Body of pancreas (tissue), 4 donors: ENCODE data around the gene BAZ1A. TPM values are rescaled to one million over a fixed set of nuclear protein-coding genes. Genes with fewer than 3 reads are reported as not detected.
"Not testable (repeated sequence)": the region's sequence is repeated elsewhere in the genome, so short reads cannot be mapped to it uniquely, and the experiment has no call there.

Experiments used
- ATAC-seq: fragments of 150-250 bp; one replicate; pipeline ENCODE4 v1.9.1; 2016
- DNase-seq, 4 donors: peaks; one replicate each; pipeline ENCODE4 v3.0.0-alpha.2; 2019
- H3K27ac ChIP-seq, 4 donors: fragments of 200-600 bp; sonication (generic); 1 replicate in 3 of 4; 2 replicates in 1 of 4; pipeline versions ENCODE4 v1.5.1 to v1.6.1; 2016 to 2019; ENCODE audit warnings: mild to moderate bottlenecking in 1 of 4, mixed read lengths in 1 of 4, moderate library complexity in 1 of 4
- H3K27me3 ChIP-seq, 2 donors: fragments of 200-600 bp; sonication (generic); one replicate each; pipeline ENCODE4 v1.6.0; 2016; ENCODE audit warnings: mild to moderate bottlenecking in 1 of 2
- H3K36me3 ChIP-seq, 2 donors: fragments of 200-600 bp; sonication (generic); replicated peaks in 1 of 2; 2 replicates each; pipeline ENCODE4 v1.5.1; 2016; ENCODE audit warnings: low read depth in 2 of 2; ENCODE audit not compliant: insufficient read depth in 1 of 2
- H3K4me1 ChIP-seq: fragments of 200-600 bp; sonication (generic); one replicate; pipeline ENCODE4 v1.6.0; 2016
- H3K4me3 ChIP-seq, 2 donors: fragments of 200-600 bp; sonication (generic); 1 replicate in 1 of 2; 2 replicates in 1 of 2; pipeline ENCODE4 v1.5.1; 2016 to 2019
- H3K9me3 ChIP-seq, 3 donors: fragments of 200-600 bp; sonication (generic); 1 replicate in 2 of 3; 2 replicates in 1 of 3; pipeline ENCODE4 v1.5.1; 2016
- POLR2A ChIP-seq, 3 donors: fragments of 450-650 bp; IDR thresholded peaks; one replicate each; pipeline ENCODE4 v1.6.1; 2016; ENCODE audit warnings: antibody characterized with exemption in 3 of 3, mild to moderate bottlenecking in 2 of 3
- WGBS, 2 donors: methylation state at CpG; one replicate each; pipeline ENCODE4 v1.1.5; 2017; 5-methylcytosine and 5-hydroxymethylcytosine counted together
- intact Hi-C: fragments of 100-400 bp; cut with DNase I; formaldehyde crosslinking; loops from one replicate; pipeline ENCODE4 v1.15.1; 2023
- total RNA-seq, 2 donors: library from RNA; depleted of rRNA; stranded (reverse); fragments of >200 nt; gene quantifications; one replicate each; pipeline ENCODE4 v1.1.0, GENCODE V29; 2016
- TF ChIP-seq, protein P1 (sequence below), 7 experiments: fragments of 450-650 bp in 4 of 7; fragments of 200-600 bp in 3 of 7; sonication (generic) in 3 of 7; IDR thresholded peaks; one replicate each; pipeline ENCODE4 v1.5.1; 2016 to 2019; ENCODE audit warnings: antibody characterized with exemption in 7 of 7

Gene BAZ1A
- total RNA-seq, 2 donors from 2014 or later = 10.5 to 18.2 TPM

- H3K4me3 ChIP-seq = no peak overlapping the region
- DNase-seq = peak in 1 of 4 donors; percentile 13
Measured at GRCh38 chr14:34806257-34806656, 68.9 kb downstream of the BAZ1A start.

GRCh38 chr14:34804933-34805332 lies 70.2 kb downstream of the BAZ1A start:
- TF ChIP-seq, protein P1, sequence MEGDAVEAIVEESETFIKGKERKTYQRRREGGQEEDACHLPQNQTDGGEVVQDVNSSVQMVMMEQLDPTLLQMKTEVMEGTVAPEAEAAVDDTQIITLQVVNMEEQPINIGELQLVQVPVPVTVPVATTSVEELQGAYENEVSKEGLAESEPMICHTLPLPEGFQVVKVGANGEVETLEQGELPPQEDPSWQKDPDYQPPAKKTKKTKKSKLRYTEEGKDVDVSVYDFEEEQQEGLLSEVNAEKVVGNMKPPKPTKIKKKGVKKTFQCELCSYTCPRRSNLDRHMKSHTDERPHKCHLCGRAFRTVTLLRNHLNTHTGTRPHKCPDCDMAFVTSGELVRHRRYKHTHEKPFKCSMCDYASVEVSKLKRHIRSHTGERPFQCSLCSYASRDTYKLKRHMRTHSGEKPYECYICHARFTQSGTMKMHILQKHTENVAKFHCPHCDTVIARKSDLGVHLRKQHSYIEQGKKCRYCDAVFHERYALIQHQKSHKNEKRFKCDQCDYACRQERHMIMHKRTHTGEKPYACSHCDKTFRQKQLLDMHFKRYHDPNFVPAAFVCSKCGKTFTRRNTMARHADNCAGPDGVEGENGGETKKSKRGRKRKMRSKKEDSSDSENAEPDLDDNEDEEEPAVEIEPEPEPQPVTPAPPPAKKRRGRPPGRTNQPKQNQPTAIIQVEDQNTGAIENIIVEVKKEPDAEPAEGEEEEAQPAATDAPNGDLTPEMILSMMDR (IDR thresholded peaks at IDR 0.05) = no peak
- TF ChIP-seq POLR2A (IDR thresholded peaks at IDR 0.05) = no peak

More at GRCh38 chr14:34806257-34806656, 68.9 kb downstream of the BAZ1A start:
- no peak for ATAC-seq
- intact Hi-C loops = no loop called here
- Histone ChIP-seq H3K27ac (peak overlapping the region in 1 of 4 donors; percentile 47), H3K9me3 (no peaks in the 10 kb centered on the region), H3K27me3 (no peaks in the 10 kb centered on the region), H3K4me1 (peaks cover 5% of the 10 kb centered on the region), H3K36me3 (peaks cover 0 to 2% of the 10 kb centered on the region in 2 donors)
- TF ChIP-seq POLR2A (IDR thresholded peaks at IDR 0.05) = no peak
- TF ChIP-seq, protein P1 (IDR thresholded peaks at IDR 0.05) = no peak
- 36 to 37% methylated on average over 3 of the region's 3 CpGs for WGBS, 2 donors

GRCh38 chr14:34798861-34799260 lies 76.3 kb downstream of the BAZ1A start:
- H3K27ac ChIP-seq, H3K9me3 ChIP-seq, H3K4me1 ChIP-seq, ATAC-seq, H3K4me3 ChIP-seq, H3K27me3 ChIP-seq, intact Hi-C loops, DNase-seq: not testable (repeated sequence)
- WGBS, 2 donors = 94 to 100% methylated on average over 2 of the region's 2 CpGs
- H3K36me3 ChIP-seq = peaks cover 0 to 12% of the 10 kb centered on the region in 2 donors

More at GRCh38 chr14:34804933-34805332, 70.2 kb downstream of the BAZ1A start:
- H3K4me3 ChIP-seq = no peak overlapping the region
- ATAC-seq (no peak), DNase-seq (no peak)
- 96 to 100% methylated on average over 3 of the region's 3 CpGs for whole genome bisulfite sequencing, 2 donors
- H3K36me3 ChIP-seq = peaks cover 0 to 6% of the 10 kb centered on the region in 2 donors
- H3K27ac ChIP-seq = no peak overlapping the region
- H3K4me1 ChIP-seq = peaks cover 5% of the 10 kb centered on the region
- H3K27me3 ChIP-seq = no peaks in the 10 kb centered on the region
- intact Hi-C loops = no loop called here
- H3K9me3 ChIP-seq = no peaks in the 10 kb centered on the region

GRCh38 chr14:34797747-34798583 lies 77.2 kb downstream of the BAZ1A start:
- no peaks in the 10 kb centered on the region for H3K27me3 ChIP-seq
- H3K27ac ChIP-seq = no peak overlapping the region
- TF ChIP-seq, protein P1 (IDR thresholded peaks at IDR 0.05) = no peak
- TF ChIP-seq POLR2A (IDR thresholded peaks at IDR 0.05) = no peak
- H3K4me3 ChIP-seq = no peak overlapping the region
- H3K36me3 ChIP-seq = peaks cover 0 to 12% of the 10 kb centered on the region in 2 donors
- H3K4me1 ChIP-seq = no peaks in the 10 kb centered on the region
- intact Hi-C loops = no loop called here
- 90 to 94% methylated on average over 18 to 24 of the region's 24 CpGs for WGBS, 2 donors
- no peaks in the 10 kb centered on the region for H3K9me3 ChIP-seq
- DNase-seq (no peak), ATAC-seq (no peak)

- H3K4me1 ChIP-seq = no peaks in the 10 kb centered on the region
- no peaks in the 10 kb centered on the region for H3K9me3 ChIP-seq
- no peak overlapping the region for H3K4me3 ChIP-seq
- TF ChIP-seq, protein P1 (IDR thresholded peaks at IDR 0.05) = no peak
- no peak for TF ChIP-seq POLR2A (IDR thresholded peaks at IDR 0.05)
- 96 to 100% methylated on average over 1 of the region's 1 CpG for WGBS, 2 donors
- H3K27ac ChIP-seq = no peak overlapping the region
- H3K27me3 ChIP-seq = no peaks in the 10 kb centered on the region
- DNase-seq (no peak), ATAC-seq (no peak)
- H3K36me3 ChIP-seq = peaks cover 0 to 12% of the 10 kb centered on the region in 2 donors
- intact Hi-C loops = no loop called here
Measured at GRCh38 chr14:34796902-34797301, 78.3 kb downstream of the BAZ1A start.
